ENCODE data around the gene CANT1.

Gene CANT1

DNA sequence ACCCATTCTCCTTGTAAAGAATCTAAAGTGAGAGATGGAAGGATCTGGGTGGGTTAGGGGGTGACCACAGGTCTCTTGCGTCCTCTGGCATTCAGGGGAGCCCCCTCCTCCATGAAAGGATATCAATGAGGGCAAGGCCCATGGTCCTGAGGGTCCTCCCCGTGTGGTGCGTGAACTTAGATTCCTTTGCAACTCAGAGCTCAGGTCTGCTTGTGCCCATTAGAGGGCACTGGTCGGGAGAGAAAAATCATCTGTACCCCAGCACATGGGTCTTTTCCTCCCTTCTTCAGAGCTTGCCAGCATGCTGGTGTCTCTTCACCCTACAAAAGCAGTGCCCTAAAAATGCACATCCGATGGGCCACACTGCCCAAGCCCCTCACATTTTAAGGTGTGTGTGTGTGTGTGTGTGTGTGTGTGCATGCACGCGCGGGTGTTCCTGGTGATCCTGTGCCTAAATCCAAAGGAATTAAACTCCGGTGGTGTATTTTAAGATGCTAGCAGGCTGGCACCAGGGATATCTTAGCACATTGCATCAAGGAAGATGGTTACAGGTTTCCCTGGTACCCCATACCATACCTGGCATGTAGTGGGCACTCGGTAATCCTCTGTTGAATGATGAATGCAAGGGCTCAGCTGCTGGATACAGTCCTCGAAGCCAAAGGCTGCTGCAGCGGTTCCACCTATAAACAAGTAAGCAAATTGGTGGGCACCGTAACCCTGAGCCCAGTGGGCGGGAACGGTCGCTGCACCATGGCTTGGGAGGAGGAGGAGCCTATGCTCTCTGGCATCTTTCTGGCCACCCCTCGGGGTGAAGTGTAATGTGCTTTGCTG is 19.1 kb upstream of the CANT1 start:
- no peak for TF ChIP-seq FOXP2 (optimal IDR thresholded peaks at IDR 0.05; ENCODE audit: borderline replicate concordance, extremely low read depth, extremely low read length, insufficient read depth)
- no peak for TF ChIP-seq TAF1 (IDR thresholded peaks at IDR 0.05; ENCODE audit: borderline replicate concordance, insufficient read depth, low read length)
- TF ChIP-seq POLR2AphosphoS5 (IDR thresholded peaks at IDR 0.05; ENCODE audit: low read depth, low read length), result no peak
- no peak for TF ChIP-seq SIN3A (IDR thresholded peaks at IDR 0.05; ENCODE audit: borderline replicate concordance, insufficient read depth, low read length)
- TF ChIP-seq, protein P1, sequence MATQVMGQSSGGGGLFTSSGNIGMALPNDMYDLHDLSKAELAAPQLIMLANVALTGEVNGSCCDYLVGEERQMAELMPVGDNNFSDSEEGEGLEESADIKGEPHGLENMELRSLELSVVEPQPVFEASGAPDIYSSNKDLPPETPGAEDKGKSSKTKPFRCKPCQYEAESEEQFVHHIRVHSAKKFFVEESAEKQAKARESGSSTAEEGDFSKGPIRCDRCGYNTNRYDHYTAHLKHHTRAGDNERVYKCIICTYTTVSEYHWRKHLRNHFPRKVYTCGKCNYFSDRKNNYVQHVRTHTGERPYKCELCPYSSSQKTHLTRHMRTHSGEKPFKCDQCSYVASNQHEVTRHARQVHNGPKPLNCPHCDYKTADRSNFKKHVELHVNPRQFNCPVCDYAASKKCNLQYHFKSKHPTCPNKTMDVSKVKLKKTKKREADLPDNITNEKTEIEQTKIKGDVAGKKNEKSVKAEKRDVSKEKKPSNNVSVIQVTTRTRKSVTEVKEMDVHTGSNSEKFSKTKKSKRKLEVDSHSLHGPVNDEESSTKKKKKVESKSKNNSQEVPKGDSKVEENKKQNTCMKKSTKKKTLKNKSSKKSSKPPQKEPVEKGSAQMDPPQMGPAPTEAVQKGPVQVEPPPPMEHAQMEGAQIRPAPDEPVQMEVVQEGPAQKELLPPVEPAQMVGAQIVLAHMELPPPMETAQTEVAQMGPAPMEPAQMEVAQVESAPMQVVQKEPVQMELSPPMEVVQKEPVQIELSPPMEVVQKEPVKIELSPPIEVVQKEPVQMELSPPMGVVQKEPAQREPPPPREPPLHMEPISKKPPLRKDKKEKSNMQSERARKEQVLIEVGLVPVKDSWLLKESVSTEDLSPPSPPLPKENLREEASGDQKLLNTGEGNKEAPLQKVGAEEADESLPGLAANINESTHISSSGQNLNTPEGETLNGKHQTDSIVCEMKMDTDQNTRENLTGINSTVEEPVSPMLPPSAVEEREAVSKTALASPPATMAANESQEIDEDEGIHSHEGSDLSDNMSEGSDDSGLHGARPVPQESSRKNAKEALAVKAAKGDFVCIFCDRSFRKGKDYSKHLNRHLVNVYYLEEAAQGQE (IDR thresholded peaks at IDR 0.05; ENCODE audit: insufficient read depth in 1 of 2, low read depth in 2 of 2, low read length in 2 of 2), result no peak

DNA sequence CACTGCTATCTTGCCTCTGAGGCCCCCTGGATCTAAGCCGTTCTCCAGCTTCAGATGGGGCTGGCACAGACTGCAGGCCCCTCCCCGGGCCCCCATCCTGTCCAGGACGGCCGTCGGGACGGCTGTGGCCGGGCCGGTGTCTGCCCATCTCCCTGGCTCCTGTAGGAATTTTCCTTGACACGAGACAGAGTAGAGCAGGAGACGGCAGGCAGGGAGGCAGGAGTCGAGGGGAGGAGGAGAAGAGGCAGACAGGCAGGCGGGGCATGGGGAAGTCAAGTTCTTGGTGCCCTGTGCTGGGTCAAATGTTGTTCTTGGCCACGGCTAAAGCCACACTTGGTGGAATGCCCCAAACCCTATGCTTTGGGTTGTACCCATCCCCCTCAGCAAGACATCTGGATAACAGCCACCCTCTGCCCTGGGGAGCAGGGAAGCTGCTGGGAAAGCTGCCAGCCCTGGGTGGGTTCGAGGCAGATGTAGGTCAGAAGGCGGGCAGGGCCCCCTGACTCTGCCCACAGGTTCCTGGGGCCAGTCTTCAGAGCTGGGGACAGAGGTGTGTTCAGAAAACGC is 18.4 kb upstream of the CANT1 start:
- TF ChIP-seq SIN3A (IDR thresholded peaks at IDR 0.05; ENCODE audit: borderline replicate concordance, insufficient read depth, low read length), result no peak

DNA sequence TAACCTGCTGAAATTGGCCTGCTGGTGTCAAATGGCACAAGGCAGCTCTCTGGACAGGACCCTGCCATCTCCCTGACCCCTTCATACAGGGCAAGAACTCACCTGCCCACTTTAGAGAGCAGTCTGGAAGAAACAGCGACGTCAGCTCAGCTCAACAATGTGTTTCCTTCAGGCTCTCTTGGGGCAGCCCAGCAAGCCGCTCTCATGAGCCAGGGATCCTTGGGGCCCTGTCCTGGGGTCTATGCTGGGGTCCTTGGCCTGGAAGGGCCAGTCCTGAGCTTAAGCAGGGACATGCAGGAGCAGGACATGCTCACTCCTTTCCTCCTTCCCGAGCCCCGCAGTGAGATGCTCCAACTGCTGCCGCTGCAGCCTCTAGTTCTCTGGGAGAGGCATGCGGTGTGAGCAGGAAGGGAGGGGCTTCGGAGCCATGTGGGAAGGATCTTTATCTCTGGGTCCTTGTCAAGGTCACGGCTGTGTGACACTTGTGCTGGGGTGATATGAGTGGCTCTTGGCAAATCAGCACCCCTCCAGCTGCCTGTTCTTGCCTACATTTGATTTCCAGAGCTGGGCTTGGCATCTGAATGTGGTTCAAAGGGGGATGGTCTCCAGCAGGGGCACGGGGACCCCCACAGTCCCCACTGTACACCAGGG is 17.8 kb upstream of the CANT1 start:
- TF ChIP-seq, protein P1 (IDR thresholded peaks at IDR 0.05; ENCODE audit: insufficient read depth in 1 of 2, low read depth in 2 of 2, low read length in 2 of 2), result no peak
- TF ChIP-seq SIN3A (IDR thresholded peaks at IDR 0.05; ENCODE audit: borderline replicate concordance, insufficient read depth, low read length) (no peak), TAF1 (IDR thresholded peaks at IDR 0.05; ENCODE audit: borderline replicate concordance, insufficient read depth, low read length) (no peak), FOXP2 (optimal IDR thresholded peaks at IDR 0.05; ENCODE audit: borderline replicate concordance, extremely low read depth, extremely low read length, insufficient read depth) (no peak), POLR2AphosphoS5 (IDR thresholded peaks at IDR 0.05; ENCODE audit: low read depth, low read length) (no peak)

DNA sequence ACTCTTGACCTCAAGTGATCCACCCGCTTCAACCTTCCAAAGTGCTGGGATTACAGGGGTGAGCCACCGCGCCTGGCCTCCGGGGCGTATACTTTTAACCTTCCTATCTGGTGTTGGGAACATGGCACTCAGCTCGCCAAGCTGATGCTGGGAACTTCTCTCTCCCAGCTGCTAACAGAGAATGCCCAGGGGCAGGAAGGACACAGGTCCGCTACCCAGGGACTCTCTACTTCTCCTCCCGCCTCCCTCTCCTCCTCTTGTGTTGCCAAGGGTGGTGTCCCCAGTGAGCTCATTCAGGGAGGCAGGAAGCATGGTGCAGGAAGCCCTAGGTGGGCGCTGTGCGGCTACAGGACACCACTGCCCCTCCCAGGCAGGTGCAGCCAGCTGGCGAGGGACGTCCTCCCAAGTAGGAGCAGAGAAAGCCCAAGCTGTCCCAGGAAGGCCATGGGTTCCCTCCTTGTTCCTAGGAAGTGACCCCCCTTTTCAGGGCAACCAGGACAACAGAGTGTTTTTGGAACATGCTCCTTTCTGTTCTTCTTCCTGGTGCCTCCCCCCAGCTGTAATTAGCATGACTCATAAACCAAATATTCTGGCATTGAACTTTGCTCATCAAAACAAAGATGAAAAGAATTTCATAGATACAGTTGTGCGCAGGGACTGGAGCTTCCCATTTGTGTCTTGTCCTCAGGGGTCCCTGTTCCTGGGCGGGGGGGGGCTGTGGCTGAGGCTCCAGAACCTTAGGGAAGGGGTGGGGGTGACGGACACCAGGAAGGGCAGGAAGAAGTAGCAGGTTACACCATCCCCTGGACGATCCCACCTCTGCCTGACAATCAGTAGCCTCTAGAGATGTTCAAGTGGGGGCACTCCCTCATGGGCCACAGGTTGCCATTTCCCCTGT is 17.1 kb upstream of the CANT1 start:
- no peak for TF ChIP-seq SIN3A (IDR thresholded peaks at IDR 0.05; ENCODE audit: borderline replicate concordance, insufficient read depth, low read length)
- TF ChIP-seq POLR2AphosphoS5 (IDR thresholded peaks at IDR 0.05; ENCODE audit: low read depth, low read length), result no peak
- no peak for TF ChIP-seq TAF1 (IDR thresholded peaks at IDR 0.05; ENCODE audit: borderline replicate concordance, insufficient read depth, low read length)
- TF ChIP-seq, protein P1 (IDR thresholded peaks at IDR 0.05; ENCODE audit: insufficient read depth in 1 of 2, low read depth in 2 of 2, low read length in 2 of 2), result no peak
- TF ChIP-seq FOXP2 (optimal IDR thresholded peaks at IDR 0.05; ENCODE audit: borderline replicate concordance, extremely low read depth, extremely low read length, insufficient read depth), result no peak
